ENCODE data around the gene RALGAPA2.

Gene RALGAPA2

GRCh38 chr20:20396794-20397193 lies 315.6 kb downstream of the RALGAPA2 start:
- no peak for DNase-seq (ENCODE audit: low read depth)

DNA sequence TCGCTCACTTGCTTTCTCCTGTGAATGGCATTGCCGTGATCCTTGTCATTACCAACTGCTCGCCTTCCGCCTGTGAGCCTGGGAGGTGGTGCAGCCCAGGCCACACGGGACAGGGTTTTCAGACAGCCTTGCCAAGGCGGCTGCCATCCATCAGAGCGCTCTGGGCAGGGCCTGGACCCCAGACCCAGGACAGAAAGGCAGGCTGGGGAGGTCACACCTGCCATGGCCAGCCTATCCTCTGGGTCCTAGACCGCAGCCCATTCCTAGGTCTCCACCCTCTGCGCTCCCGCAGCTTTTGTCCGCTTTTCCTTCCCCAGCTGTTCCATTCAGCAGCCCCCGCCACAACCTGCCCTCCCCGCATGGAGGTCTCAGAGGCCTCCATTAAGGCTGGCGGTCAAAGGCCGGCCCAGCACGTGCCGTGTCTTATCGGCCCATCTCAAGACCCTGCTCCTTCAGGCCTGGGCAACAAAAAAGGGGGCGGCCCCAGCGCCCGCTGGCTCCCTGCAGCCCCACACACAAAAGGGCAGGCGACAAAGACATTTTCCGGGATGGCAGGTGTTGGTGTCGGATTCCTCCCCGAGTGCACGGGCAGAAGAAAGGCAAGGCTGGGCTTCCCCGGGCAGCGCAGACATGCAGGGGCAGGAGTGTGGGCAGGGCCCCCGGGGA lies 316.4 kb downstream of the RALGAPA2 start:
- DNase-seq (ENCODE audit: low read depth), result no peak

DNA sequence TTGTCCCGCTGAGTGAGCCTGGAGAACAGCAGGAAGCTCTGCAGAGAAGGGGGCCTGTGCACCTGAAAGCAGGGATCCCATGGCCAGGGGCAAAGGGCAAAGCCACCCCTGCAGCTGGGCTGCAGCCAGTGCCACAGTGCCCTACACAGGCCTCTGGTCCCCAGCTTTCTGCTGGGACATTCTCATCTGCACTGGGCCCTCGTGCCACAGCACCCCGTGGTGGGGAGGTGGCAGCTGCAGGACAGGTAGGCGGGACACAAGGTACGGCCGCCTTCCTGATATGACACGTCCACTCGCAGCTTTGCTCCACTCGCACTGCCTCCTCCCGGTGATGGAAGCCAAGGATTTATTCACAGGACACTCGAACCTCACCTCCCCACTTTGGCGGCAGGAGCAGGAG lies 317.4 kb downstream of the RALGAPA2 start:
- DNase-seq (ENCODE audit: low read depth), result no peak

DNA sequence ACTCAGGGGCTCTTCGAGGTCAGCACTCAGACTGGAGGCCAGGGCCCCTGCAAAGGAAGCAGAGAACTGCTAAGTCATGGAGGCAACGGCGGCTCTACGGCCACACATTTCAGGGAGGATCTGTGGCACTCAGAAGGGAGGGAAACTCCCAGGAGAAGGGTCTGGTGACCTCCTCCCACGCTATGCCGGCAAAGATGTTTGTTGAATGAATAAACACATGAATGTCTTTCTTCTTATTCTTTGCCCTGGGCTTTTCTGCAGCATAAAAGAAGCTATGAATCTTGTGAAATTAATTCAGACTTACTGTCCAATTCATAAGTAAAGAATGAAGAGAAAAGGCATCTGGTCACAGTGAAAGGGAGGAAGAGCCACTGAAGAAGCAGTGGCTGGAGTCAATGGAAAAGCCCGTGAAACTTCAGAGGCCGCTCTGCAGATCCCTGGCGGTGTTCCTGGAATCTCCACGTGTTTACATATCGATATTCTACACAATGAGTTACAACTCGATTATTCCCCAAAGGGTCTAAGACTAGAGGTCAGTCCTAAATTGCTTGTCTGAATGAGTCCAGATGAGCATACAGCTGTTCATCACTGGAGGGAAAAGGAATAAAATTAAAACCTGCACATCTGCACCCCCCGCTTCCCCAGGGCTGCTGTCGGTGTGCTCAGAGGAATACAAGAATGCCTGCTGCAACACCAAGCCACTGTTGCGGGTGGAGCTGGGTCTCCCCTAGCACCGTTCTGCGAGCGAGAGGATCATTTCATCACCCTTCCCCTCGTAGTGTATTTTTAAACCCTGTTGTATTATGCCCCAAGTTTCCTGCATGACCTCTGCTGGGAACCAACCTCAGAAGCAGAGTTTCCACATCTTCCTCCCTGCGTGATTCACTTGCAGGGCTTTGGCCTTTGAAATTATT lies 319.0 kb downstream of the RALGAPA2 start:
- DNase-seq (ENCODE audit: low read depth), result no peak

DNA sequence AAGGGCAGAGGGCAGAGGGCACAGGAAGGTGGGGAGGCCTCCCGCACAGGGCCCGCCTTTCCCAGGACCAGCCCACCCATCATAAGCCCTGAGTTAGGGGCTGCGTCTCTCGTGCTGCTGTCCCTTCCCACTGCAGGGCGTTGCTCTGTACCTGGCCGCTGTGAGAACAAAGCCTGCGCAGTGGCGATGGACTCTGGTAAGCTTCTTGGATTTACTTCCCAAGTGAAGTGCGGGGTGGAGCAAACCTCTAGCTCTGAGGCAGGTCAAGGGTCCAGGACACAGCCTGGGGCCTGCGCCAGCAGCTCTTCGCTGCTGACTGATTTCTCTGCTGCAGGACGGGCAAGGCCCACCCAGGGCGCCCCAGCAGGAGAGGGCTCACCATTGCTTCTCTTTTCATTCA lies 320.7 kb downstream of the RALGAPA2 start:
- DNase-seq (ENCODE audit: low read depth), result no peak

GRCh38 chr20:20391115-20391514 lies 321.3 kb downstream of the RALGAPA2 start:
- DNase-seq (ENCODE audit: low read depth), result no peak

DNA sequence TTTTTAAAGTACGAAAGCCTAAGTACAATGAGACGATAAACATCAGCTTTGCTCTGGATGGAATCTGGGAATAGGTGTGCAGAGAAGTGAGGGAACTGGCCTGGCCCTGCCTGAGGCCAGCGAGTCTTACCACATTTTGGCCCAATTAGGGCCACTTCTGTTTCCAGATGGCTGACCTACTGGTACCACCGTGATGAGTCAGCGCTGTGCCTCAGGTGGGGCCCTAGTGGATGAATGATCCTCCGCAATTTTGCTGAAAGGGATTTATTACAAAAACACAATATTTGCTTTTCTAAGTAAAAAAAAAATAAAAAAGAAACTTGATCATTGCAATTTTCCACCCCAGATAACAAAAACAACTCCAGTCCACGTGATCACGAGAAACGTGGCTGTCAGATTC lies 322.1 kb downstream of the RALGAPA2 start:
- no peak for DNase-seq (ENCODE audit: low read depth)

- DNase-seq (ENCODE audit: low read depth), result no peak
These were observed 326.3 kb downstream of the RALGAPA2 start for GRCh38 chr20:20386192-20386591.

GRCh38 chr20:20375862-20376261 lies 336.6 kb downstream of the RALGAPA2 start:
- DNase-seq (ENCODE audit: low read depth), result no peak

DNA sequence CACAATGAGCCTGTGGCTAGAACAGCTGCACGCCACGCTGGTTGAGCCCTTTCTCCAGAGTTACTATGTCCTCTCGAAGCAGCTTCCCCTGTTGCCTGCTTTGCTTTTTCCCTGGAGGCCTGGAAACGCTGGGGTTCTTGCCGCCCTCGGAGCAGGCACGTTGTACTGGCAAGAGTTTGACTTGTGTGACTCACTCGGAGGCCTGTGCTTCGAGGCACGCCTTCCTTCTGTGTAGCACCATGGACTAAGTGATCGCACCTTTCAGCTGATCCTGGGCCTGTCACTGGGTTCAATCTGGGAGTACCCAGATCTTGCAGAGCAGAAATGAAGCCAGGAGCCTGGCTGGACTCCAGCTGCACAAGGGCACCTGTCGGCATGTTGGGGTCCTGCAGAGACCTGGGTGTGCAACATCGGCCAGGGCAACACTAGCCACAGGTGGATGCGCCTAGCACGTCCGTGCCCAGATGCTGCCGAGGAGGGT lies 339.3 kb downstream of the RALGAPA2 start:
- DNase-seq (ENCODE audit: low read depth), result no peak

- DNase-seq (ENCODE audit: low read depth), result no peak
These were observed 340.8 kb downstream of the RALGAPA2 start for GRCh38 chr20:20371681-20372080.

GRCh38 chr20:20371083-20371482 lies 341.4 kb downstream of the RALGAPA2 start:
- DNase-seq (ENCODE audit: low read depth), result no peak

- DNase-seq (ENCODE audit: low read depth), result no peak
These were observed 342.3 kb downstream of the RALGAPA2 start for GRCh38 chr20:20370094-20370575.

DNA sequence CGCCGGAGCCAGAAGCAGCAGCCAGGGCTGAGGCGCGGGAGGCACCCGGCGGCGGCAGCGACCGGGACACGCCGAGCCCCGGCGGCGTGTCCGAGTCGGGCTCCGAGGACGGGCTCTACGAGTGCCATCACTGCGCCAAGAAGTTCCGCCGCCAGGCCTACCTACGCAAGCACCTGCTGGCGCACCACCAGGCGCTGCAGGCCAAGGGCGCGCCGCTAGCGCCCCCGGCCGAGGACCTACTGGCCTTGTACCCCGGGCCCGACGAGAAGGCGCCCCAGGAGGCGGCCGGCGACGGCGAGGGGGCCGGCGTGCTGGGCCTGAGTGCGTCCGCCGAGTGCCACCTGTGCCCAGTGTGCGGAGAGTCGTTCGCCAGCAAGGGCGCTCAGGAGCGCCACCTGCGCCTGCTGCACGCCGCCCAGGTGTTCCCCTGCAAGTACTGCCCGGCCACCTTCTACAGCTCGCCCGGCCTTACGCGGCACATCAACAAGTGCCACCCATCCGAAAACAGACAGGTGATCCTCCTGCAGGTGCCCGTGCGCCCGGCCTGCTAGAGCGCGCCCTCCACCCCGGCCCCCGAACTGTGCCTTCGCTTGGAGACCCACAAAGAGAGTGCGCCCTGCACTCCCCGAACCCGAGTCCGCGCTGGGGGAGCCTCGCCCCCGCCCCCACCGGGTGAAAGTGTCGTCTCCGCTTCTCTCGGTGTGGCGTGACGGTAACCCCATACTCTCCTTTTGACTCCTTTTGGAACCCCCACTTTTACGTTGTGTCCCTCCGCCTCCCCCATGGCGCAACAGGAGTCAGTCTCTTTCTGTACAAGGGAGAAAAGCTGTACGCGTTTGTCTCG lies 343.0 kb downstream of the RALGAPA2 start:
- no peak for DNase-seq (ENCODE audit: low read depth)

DNA sequence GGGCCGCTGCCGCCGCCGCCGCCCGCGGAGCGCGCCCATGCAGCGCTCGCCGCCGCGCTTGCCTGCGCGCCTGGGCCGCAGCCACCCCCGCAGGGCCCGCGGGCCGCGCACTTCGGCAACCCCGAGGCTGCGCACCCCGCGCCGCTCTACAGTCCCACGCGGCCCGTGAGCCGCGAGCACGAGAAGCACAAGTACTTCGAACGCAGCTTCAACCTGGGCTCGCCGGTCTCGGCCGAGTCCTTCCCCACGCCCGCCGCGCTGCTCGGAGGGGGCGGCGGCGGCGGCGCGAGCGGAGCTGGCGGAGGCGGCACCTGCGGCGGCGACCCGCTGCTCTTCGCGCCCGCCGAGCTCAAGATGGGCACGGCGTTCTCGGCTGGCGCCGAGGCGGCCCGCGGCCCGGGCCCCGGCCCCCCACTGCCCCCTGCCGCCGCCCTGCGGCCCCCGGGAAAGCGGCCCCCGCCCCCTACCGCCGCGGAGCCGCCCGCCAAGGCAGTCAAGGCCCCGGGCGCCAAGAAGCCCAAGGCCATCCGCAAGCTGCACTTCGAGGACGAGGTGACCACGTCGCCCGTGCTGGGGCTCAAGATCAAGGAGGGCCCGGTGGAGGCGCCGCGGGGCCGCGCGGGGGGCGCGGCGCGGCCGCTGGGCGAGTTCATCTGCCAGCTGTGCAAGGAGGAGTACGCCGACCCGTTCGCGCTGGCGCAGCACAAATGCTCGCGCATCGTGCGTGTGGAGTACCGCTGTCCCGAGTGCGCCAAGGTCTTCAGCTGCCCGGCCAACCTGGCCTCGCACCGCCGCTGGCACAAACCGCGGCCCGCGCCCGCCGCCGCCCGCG lies 343.8 kb downstream of the RALGAPA2 start:
- DNase-seq (ENCODE audit: low read depth), result no peak

- no peak for DNase-seq (ENCODE audit: low read depth)
These were observed 344.6 kb downstream of the RALGAPA2 start, which contains the start of gene INSM1 for GRCh38 chr20:20367575-20368417. INSM1 (plus strand) TSS chr20:20368104; CDS start chr20:20368268, 164 bp downstream.

DNA sequence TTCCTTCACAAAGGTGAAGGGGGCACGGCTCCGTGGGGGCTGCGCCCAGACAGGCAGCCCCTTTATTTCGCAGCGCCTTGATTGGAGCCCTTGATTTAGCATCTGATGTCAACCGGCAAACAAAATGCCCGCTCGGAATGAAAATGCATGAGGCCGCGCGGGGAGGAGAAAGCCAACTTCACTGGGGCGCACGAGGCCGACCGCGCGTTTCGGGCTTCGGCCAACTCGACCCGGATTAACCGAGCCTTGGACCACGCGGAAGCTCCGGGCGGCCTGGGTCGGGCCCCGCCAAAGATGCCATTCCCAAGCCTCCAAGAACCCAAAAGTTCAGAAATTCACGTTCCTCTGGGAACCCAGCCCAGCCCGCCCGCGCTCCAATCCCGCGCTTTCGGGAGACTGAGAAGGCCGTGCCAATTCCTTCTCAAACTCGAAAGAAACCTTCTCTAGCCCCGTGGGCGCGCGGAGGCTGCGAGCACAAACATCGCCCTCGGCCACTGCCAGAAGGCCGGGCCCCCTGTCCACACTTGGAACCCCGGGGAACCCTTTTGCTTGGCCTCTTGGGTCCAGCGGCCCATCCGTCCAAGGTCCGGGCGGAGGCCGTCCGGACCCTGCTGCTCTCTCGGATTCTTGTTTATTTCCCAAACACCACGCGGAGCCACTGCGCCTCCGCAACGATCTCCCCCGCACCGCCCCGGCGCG lies 345.4 kb downstream of the RALGAPA2 start:
- no peak for DNase-seq (ENCODE audit: low read depth)

DNA sequence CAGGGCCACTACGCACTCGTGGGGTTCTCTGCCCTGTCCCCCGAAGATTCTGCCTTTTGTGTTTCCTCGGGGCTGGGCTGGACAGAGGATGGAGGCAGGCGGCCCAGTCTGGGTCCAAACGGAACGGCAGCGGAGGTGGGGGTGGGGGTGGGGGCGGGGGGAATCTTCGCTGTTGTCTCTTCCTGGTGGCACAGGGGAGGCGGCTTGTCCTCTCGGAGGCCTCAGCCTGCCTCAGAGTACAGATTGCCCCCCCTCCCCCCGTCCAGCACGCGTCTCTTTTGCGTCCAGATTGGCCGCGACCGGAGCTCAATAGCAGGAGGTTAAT lies 345.9 kb downstream of the RALGAPA2 start:
- no peak for DNase-seq (ENCODE audit: low read depth)

DNA sequence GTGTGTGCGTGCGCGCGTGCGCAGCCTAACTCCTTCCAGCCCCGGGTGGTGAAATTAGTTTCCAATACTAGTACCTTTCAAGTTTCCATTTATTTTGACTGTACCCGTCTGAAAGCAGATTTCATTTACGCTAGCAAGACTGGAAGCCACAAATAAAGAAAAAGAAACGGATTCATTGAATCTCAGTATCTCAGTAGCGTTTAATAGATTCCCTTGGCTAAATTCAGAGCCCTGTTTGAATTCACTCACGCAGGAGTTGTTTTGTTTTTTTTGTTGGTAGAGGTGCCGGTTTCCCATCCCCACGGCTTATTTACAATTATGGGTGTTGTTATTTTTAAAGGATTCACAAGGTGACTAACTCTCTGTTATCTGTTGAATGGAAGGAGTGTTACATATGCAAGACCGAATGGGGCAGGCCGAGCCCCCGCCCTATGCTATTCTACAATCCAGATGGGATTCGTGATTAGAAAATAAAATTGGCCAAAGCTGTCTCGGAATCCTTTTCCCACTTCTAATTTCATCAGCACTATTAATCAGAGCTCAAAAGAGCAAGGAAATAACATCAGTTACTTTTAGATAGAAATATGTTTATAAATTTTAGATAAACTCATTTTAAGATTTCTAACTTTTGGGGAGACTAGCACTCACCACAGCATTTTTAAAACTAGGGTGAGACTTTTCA lies 346.8 kb downstream of the RALGAPA2 start:
- no peak for DNase-seq (ENCODE audit: low read depth)
